Measurements from ENCODE around the gene TSC22D2.

TSC22D2 gene

DNA sequence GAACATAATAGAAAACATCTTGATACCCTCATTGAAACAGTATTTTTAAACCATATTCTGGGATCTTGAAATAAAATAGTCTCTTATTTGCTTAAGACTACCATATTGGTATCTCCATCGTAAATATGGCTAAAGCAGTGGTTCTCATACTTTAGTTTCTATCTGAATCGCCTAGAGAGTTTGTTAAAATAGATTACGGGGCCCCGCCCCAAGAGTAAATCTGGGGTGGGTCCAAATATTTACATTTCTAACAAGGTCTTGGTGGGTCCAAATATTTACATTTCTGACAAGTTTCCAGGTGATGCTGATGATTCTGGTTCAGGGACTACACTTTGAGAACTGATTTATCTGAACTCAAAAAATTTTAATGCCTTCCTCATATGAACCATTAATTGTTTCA lies 45.3 kb downstream of the TSC22D2 start:
- H3K27ac ChIP-seq (ENCODE audit: low read depth, low read length): no peak overlapping the region
- peaks cover 3% of the 10 kb centered on the region; the same call in 1 of the 2 replicates for H4K20me1 ChIP-seq (ENCODE audit: low read depth, low read length)
- no peaks in the 10 kb centered on the region for H3K9me2 ChIP-seq (replicated peaks; ENCODE audit: insufficient read depth, low read length)
- no peak overlapping the region for H3K9ac ChIP-seq (ENCODE audit: low read length)
- no peak for TF ChIP-seq EZH2phosphoT487 (conservative IDR thresholded peaks at IDR 0.05; ENCODE audit: low read length)
- TF ChIP-seq, protein P1, sequence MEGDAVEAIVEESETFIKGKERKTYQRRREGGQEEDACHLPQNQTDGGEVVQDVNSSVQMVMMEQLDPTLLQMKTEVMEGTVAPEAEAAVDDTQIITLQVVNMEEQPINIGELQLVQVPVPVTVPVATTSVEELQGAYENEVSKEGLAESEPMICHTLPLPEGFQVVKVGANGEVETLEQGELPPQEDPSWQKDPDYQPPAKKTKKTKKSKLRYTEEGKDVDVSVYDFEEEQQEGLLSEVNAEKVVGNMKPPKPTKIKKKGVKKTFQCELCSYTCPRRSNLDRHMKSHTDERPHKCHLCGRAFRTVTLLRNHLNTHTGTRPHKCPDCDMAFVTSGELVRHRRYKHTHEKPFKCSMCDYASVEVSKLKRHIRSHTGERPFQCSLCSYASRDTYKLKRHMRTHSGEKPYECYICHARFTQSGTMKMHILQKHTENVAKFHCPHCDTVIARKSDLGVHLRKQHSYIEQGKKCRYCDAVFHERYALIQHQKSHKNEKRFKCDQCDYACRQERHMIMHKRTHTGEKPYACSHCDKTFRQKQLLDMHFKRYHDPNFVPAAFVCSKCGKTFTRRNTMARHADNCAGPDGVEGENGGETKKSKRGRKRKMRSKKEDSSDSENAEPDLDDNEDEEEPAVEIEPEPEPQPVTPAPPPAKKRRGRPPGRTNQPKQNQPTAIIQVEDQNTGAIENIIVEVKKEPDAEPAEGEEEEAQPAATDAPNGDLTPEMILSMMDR (IDR thresholded peaks at IDR 0.05; ENCODE audit: insufficient read depth, low read length, poor library complexity, severe bottlenecking): no peak
- no peaks in the 10 kb centered on the region for H3K27me3 ChIP-seq (ENCODE audit: low read length)
- H3K9me3 ChIP-seq (ENCODE audit: insufficient read depth, low read length): no peaks in the 10 kb centered on the region
- H3K4me2 ChIP-seq (ENCODE audit: low read depth, low read length, poor library complexity, severe bottlenecking): no peak overlapping the region
- peaks cover 17% of the 10 kb centered on the region; the same call in 1 of the 2 replicates for H3K79me2 ChIP-seq (ENCODE audit: insufficient read depth, low read length)
- peaks cover 5% of the 10 kb centered on the region; the same call in 1 of the 2 replicates for H3K36me3 ChIP-seq (ENCODE audit: low read length)
- no peaks in the 10 kb centered on the region for H3F3A ChIP-seq (ENCODE audit: insufficient read depth)
- no peak overlapping the region for H2AFZ ChIP-seq (ENCODE audit: low read depth, low read length, severe bottlenecking)
- H3K4me3 ChIP-seq (ENCODE audit: insufficient read depth, low read length, poor library complexity, severe bottlenecking): no peak overlapping the region

- Histone ChIP-seq H2AFZ (ENCODE audit: low read depth, low read length, severe bottlenecking) (no peak overlapping the region), H3K4me3 (ENCODE audit: insufficient read depth, low read length, poor library complexity, severe bottlenecking) (no peak overlapping the region), H3F3A (ENCODE audit: insufficient read depth) (no peaks in the 10 kb centered on the region), H4K20me1 (ENCODE audit: low read depth, low read length) (peaks cover 3% of the 10 kb centered on the region; the same call in 1 of the 2 replicates), H3K27ac (ENCODE audit: low read depth, low read length) (no peak overlapping the region), H3K9ac (ENCODE audit: low read length) (no peak overlapping the region), H3K9me2 (replicated peaks; ENCODE audit: insufficient read depth, low read length) (no peaks in the 10 kb centered on the region), H3K36me3 (ENCODE audit: low read length) (peaks cover 7% of the 10 kb centered on the region; the same call in 1 of the 2 replicates), H3K79me2 (ENCODE audit: insufficient read depth, low read length) (peaks cover 17% of the 10 kb centered on the region; the same call in 1 of the 2 replicates), H3K27me3 (ENCODE audit: low read length) (no peaks in the 10 kb centered on the region), H3K9me3 (ENCODE audit: insufficient read depth, low read length) (no peaks in the 10 kb centered on the region), H3K4me2 (ENCODE audit: low read depth, low read length, poor library complexity, severe bottlenecking) (no peak overlapping the region)
- TF ChIP-seq EZH2phosphoT487 (conservative IDR thresholded peaks at IDR 0.05; ENCODE audit: low read length): no peak
- TF ChIP-seq, protein P1 (IDR thresholded peaks at IDR 0.05; ENCODE audit: insufficient read depth, low read length, poor library complexity, severe bottlenecking): no peak
These were observed 46.0 kb downstream of the TSC22D2 start for GRCh38 chr3:150454085-150454484.

- no peak overlapping the region for H3K4me3 ChIP-seq (ENCODE audit: insufficient read depth, low read length, poor library complexity, severe bottlenecking)
- H3K9ac ChIP-seq (ENCODE audit: low read length): no peak overlapping the region
- no peaks in the 10 kb centered on the region for H3K9me3 ChIP-seq (ENCODE audit: insufficient read depth, low read length)
- no peak overlapping the region for H3K27ac ChIP-seq (ENCODE audit: low read depth, low read length)
- no peaks in the 10 kb centered on the region for H3K27me3 ChIP-seq (ENCODE audit: low read length)
- no peak overlapping the region for H2AFZ ChIP-seq (ENCODE audit: low read depth, low read length, severe bottlenecking)
- no peaks in the 10 kb centered on the region for H3F3A ChIP-seq (ENCODE audit: insufficient read depth)
- no peak overlapping the region for H3K4me2 ChIP-seq (ENCODE audit: low read depth, low read length, poor library complexity, severe bottlenecking)
- no peaks in the 10 kb centered on the region for H3K9me2 ChIP-seq (replicated peaks; ENCODE audit: insufficient read depth, low read length)
- H3K36me3 ChIP-seq (ENCODE audit: low read length): peaks cover 9% of the 10 kb centered on the region; the same call in 1 of the 2 replicates
- peaks cover 17% of the 10 kb centered on the region; the same call in 1 of the 2 replicates for H3K79me2 ChIP-seq (ENCODE audit: insufficient read depth, low read length)
- no peak for TF ChIP-seq EZH2phosphoT487 (conservative IDR thresholded peaks at IDR 0.05; ENCODE audit: low read length)
- TF ChIP-seq, protein P1 (IDR thresholded peaks at IDR 0.05; ENCODE audit: insufficient read depth, low read length, poor library complexity, severe bottlenecking): no peak
- peaks cover 3% of the 10 kb centered on the region; the same call in 1 of the 2 replicates for H4K20me1 ChIP-seq (ENCODE audit: low read depth, low read length)
These were observed 46.5 kb downstream of the TSC22D2 start for GRCh38 chr3:150454622-150455021.
